GM18858 (cell line): ENCODE data around the gene GMPR.
A peak's percentile ranks its signal among the peaks of the same experiment; 100 is the strongest.

Experiments
- ATAC-seq: cut with Tn5 transposase; IDR thresholded peaks from one replicate; pipeline ENCODE4 v1.9.1; 2021; ENCODE audit not compliant: unreplicated experiment

GMPR gene

DNA sequence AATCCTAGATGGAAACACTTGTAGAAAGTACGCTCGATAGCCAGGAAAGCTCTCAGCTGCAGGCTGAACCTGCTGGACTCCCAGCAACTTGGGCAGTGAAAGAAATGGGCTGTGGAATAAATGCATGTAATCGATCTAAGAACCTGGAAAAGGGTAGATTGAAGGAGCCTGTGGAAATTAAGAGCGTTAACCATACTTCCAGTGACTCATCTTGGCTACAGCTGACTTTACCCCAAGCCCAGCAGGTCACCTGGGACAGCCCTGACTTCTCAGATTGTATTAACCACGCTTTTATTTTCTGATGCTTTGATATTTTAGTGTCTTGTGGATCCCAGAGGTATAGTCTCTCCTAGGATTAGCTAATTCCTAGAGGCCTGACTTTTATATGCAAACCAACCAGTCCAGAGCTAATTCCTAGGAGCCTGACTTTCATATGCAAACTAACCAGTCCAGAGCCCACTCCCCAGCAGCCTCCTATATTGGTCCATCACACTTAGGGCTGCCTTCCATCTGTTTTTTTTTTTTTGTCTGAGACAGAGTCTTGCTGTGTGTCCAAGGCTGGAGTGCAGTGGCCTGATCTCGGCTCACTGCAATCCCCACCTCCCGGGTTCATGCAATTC lies 86.3 kb downstream of the GMPR start:
- ATAC-seq = no peak

DNA sequence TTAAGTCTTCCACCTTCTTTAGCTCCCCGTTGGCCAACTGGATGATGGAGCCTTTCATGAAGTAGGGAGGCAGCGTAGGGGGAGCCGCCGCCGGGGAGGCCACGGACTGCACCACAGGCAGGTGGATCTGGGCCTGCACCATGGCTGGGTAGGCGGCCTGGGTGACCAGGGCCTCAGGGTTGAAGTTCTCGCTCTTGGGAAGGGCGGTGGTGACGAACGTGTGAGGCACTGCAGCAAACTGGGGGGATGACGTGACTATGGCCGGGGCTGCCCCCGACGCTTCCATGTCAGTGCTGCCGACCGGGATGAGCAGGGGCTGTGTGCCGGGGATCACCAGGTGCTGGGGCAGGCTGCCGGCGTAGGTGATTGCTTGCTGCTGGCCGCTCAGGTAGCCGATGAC lies 88.1 kb downstream of the GMPR start:
- no peak for ATAC-seq

DNA sequence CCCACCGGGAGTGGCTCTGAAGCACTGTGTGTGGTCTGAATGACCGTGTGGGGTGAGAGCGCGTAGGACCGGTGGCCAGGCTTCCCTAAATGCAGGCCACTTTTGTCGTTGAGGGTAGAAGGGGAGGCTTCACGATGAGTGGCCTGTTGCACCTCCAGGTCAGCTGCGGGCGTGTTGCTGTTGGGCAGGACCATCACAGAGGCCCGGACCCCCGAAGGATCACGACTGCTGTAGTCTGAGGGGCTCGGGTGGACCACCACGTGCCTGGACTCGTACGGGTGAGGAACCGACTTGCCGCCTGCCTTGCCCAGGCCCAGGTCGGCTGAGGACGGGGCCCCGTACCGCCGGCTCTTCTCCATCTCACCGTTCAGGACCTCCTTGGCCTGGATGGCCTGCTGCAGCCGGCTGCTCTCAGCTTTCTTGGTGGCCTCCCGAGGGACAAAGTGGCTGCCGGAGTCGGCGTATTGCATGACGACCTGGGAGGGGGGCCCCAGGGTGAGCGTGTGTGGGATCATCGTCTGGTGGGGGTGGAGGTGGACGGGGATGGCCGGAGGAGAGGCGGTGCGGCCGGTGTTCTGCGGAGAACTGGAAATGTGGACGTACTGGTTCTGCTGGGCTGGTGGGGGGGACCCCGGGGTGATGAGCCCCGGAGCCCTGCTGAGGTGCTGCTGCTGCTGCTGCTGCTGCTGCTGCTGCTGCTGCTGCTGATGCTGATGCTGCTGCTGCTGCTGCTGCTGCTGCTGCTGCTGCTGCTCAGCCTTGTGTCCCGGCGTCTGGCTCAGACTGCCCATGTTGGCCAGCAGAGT lies 88.8 kb downstream of the GMPR start:
- no peak for ATAC-seq

DNA sequence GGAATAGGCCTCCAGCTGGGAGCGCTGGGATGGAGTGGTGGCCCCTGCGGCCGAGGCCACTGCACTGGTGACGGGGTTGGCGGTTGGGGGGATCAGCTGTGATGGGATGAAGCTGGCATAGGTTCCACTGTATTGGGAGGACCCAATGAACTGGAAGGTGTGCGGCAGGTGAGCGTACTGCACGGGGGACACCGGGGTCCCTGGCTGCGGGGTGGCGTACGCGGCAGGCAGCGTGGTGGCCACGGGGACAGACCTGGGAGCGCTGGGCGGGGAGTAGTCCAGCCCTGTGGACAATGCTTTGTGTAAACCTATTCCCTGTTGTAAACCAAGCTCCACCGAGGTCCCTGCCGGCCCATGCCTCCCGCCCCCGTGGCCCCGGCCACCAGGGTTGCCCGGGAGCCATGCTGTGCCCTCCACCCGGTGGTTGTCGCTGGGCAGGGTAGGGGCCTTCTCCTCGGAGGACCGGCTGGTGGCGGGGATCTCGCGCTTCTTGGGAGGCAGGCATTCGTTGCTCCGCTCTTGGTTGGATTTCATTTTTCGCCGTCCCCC lies 89.5 kb downstream of the GMPR start:
- ATAC-seq = no peak

DNA sequence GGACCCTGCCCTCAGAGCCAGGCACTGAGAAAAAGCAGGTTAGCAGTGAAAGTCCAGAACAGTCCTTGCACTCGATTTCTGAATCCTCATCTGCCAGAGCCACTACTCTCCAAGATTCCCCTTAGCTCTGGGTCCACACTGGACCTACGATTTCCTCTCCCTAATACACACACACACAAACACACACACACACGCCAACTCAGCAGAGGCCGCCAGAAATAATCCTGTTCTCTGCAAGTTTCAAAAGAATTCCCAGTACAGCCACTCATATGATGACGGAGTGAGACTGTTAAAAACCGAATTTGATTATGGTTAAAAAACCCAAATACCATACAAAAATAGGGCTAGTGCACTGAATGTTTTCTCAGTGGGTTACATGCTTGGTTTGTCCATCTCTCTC lies 90.8 kb downstream of the GMPR start:
- no peak for ATAC-seq

DNA sequence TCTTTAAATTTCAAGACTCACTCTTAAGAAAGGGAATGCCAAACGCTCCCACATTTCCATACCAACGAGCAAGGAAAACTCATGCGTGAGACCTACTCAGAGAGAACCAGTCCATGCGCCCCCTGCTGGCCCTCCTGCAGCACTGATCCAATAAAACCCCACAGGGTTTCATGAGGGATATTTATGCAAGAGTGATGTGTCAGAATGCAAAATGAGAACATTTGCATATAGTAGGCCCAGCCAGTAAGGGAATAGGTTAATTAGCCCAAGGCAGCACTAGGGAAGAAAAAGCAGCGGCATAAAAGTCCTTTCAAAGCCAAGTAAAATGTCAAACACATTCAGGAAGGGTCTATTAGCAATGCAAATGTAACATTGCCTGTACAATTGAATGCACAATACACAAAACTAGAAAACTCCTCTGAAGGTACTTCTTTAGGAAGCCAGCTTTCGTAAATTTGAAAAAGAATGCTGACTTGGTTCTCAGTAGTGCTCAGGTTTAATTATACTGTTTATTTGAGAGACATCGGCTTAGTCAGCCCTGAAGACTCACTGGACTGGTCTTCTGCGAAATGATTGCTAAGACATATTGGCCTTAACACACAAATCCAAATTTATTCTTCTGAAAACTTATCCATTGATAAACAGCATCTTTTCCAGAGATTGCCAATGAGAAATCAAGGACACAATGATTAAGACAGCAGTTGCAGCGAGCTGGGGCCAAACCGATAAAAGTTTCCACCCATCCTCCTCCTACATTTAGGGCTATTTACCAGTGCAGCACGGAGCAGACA lies 93.2 kb downstream of the GMPR start:
- peak; percentile 42 for ATAC-seq

DNA sequence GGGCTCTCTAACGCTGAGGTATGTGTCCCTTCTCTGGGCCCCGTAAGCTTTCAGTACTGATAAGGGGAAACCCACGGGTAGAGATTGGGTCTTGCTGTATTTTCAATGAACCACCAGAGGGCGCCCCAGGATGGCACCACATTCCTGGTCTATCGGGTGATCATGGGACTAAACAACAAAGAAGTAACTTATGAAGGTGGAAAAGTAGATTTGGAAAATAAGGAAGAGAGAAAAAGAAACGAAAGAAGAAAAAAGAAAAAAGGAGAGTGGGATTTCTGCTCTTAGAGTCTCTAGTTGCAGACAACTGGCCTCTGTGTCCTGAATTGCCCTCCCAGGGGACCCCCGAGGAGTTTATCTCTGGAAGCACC lies 93.8 kb downstream of the GMPR start:
- ATAC-seq = peak; percentile 75

DNA sequence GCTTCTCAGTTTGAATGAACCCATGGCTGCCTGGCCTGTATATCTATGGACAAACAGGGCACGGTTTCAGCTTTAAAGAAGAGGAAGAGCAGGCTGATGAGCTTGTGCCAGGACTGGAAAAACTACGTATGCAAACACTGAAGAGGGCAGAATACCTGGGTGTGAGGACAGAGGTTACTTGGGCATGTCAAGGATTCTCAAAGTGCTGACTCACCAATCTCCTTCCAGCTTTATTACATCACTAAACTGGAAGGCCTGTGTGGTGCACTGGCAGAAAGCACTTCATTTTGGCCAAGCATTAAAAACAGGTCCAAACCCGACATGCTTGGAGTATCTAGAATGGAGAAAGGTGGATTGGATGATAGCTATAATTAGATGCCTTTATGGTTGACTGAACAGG lies 95.2 kb downstream of the GMPR start:
- ATAC-seq = no peak

DNA sequence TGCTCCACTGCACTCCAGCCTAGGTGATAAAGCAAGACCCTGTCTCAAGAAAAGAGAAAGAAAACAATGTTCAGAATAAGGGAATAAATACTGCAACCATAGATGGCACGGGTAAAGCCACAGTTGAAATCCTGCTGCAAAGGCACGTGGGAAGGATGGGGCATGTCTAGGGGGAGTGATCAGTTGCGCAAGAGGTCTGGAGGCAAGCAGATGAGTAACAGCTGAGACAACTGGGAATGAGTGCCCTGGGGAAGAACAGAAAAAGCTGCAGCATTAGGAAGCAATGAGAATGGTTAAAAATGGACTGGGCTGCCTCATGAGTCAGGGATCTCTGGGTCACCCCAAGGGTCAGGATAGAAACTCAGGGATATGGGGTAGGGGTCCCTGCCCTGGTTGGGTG lies 96.3 kb downstream of the GMPR start:
- ATAC-seq = no peak

DNA sequence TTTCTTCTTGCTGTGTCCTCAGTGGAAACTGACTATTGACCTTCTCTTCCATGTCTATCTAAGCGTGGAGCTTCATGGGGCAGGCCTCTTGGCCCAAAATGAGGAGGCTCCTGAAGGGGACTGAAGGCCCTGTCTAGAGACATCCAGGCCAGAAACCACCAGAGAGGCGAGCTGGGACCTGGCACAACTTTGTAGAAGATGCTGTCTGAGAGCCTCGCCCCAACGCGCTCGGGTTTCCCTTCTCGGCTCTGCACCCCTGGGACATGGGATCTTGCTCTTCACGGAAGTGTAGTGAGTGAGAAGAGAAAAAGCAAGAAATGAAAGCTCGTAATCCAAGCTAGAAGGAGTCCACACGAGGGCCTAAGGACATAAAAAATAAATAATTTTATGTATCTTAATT lies 96.8 kb downstream of the GMPR start:
- no peak for ATAC-seq

DNA sequence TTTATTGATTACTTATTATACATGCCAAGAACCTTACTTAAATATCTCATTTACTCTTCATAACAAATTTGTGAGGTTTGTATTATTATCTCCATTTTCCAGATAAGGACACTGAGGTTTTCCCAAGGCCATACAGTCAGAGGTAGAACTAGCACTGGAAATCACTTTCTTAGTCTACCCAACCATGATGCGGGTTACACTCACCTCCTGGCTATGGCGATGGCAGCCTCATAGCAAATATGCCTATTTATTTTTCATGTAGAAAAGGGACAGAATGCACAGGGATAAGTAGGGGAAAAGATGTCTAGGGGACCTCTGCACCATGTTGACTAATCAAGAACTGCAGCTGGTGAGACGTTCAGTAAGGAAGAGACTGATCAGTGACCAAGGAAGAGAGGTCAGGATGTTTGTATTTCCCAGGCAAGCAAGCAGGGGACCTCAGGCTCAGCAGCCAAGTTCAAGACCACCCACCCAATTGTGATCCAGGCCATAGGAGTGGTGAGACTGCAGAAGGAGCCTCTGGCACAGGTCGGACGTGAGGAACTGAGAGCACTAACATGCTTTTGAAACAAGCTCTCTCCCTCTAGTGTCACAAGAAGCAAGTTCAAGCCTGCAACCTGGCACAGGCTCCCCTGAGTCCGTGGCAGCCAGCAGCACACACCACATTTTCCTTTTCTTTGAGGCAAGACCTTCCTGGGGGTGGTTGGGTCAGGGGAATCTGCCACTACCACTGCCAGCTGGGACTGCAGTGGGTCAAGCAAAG lies 97.8 kb downstream of the GMPR start:
- ATAC-seq = no peak

DNA sequence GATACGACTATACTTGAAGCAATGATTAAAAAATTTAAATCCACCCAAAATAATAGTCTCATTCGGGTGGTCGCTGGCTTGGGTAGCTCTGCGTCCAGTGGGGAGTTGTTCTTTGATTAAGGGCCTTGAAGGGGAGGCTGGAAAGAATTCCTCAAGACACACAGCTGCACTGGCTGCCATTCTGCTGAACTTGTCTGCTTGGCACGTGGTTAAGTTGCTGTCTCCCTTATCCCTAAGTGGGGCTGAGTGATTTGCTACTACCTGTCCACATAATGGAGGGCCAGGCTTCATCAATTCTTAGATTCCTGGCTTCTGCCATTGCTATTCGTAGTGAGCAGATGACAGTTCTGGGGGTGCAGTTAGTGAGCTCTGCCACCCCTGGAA lies 98.5 kb downstream of the GMPR start:
- no peak for ATAC-seq

DNA sequence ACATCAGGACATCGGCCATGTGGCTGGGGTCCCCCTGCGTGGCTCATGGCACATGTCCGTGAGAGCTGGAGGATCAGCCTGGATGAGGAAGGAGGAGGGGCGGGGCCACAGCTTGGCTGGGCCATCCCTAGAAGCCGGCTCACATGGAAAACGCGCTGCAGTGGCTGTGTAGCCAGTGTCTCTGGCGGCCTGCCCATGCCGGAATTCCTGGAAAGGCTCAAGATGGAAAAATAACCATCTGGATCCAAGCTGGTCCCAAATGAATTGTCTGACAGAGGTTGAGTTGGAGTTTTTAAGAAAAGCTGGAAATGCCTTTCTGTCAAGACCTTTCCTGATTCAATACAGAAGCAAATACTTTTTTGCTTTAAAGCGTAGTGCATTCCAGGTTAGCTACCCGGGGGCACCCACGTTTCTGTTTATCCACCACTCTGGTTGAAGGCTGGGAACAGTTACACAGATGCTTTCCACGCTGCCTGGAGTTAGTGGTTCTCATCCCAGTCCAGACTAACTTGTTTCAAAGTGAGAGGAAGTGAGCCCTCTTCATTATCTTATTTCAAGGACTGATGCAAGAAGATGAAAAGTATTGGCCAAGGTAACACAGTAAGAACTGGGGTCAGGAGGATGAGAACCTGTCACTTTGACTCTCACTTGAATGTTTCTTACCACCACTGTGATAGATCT lies 99.0 kb downstream of the GMPR start:
- no peak for ATAC-seq

DNA sequence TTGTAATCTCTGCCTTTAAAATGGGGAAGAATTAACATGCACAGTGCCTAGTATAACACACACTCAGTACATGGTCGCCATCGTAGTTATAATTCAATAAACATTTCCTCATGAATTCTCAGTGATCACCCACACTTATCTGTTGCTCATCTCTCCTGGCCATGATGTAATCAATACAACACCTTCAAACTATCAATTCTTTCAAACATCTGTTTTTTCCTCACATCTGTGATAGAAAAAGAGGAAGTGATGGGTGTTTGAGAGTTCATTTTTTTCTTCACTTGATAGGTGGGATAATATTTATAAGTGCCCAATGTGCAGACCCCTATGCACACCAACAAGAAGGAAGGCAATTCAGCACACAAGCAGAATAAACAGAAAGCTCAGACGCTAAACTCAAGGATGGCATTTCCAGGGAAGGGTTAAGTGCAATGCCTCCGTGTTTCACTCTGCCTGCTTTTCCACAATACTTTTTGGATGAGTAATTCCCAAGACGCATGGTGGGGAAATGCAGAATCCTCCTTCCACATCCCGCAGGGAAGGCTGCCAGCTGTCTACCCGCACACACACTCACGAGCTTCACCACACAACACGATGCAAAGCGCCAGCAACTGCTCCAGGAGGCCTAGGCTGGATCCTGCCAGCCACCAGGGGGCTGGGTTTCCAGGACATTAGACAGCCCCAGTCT lies 100.3 kb downstream of the GMPR start:
- no peak for ATAC-seq

DNA sequence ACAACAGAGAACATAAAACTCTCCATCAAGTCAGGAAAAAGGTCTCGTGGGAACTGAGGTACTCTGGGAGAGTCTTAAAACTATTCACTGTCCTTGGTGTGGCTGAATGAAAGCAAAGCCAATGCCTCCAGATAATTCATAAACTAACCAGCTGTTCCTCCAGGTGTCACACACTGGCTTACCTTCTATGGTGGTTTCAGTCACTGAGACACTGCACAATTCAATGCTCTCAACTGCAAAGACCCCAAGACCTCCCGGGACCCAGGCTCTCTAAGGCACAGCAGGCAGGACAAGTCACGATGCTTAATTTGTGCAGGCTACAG lies 100.8 kb downstream of the GMPR start:
- ATAC-seq = no peak

DNA sequence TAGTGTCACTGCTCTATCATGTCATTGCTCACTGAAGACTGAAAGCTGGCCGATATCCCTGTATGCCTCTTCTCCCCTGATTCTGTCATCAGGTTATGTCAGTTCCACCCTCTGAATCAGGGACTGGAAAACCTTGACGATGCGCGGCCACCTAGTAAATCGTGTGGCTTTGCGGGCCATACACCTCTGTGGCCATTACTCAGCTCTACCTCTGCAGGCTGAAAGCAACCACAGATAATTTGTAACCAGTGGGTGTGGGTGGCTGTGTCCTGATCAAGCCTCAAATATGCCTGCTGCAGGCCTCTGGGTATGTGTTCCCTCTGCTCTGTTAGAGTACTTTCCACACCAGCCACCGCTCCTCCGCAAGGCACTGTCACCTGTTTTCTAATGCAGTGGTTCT lies 105.2 kb downstream of the GMPR start:
- ATAC-seq = no peak

DNA sequence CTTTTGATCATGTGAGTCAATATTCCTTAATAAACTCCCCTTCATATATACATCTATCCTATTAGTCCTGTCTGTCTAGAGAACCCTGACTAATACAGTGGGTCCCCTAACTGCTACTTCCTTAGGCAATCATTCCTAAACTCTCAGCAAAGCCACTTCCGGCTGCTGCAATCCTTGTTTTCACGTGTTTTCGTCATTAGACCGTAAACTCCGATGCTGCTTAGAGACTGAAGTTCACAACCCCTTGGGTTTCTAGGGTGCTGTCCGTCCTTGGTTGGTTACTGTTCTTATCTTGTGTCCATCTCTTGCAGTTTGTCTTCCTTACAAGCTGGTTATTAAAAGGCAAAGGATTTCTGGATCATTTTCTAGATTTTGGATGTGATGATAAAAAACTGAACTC lies 106.4 kb downstream of the GMPR start:
- ATAC-seq = no peak
